ENCODE measurements around the gene SOD1. TPM values are rescaled to one million over a fixed set of nuclear protein-coding genes. Genes with fewer than 3 reads are reported as not detected.

SOD1 gene
- total and polyA plus RNA-seq, 2 of the 13 experiments (the other 11 are each of a cell fraction or from before 2014, with no cell fraction given), result 317 to 537 TPM

GRCh38 chr21:31659536-31660258 lies at the start of gene SOD1 (continued):
- TF ChIP-seq MLX (CRISPR knock-in tag; IDR thresholded peaks at IDR 0.05) (no peak), PHF21A (CRISPR knock-in tag; IDR thresholded peaks at IDR 0.05) (no peak), RFXAP (CRISPR knock-in tag; IDR thresholded peaks at IDR 0.05; ENCODE audit: borderline replicate concordance) (peak; percentile 60; the same call in 1 of the 2 replicates), ZBTB49 (CRISPR knock-in tag; IDR thresholded peaks at IDR 0.05; ENCODE audit: borderline replicate concordance) (0 out of 2 replicates have a peak, but pooled peaks have one; percentile 55), ZNF530 (CRISPR knock-in tag; IDR thresholded peaks at IDR 0.05; ENCODE audit: low read depth) (no peak; the same call in 1 of the 2 replicates), ZNF263 (CRISPR knock-in tag; IDR thresholded peaks at IDR 0.05) (no peak; the same call in 1 of the 2 replicates), NRL (CRISPR knock-in tag; IDR thresholded peaks at IDR 0.05; ENCODE audit: borderline replicate concordance) (peak; percentile 51; the same call in 1 of the 2 replicates), ZNF607 (CRISPR knock-in tag; IDR thresholded peaks at IDR 0.05; ENCODE audit: borderline replicate concordance) (0 out of 2 replicates have a peak, but pooled peaks have one; percentile 22), CHD2 (IDR thresholded peaks at IDR 0.05; ENCODE audit: low read depth, low read length) (no peak), NONO (IDR thresholded peaks at IDR 0.05) (no peak), NONO (CRISPR knock-in tag; conservative IDR thresholded peaks at IDR 0.05) (peak; percentile 88; the same call in 1 of the 2 replicates), NCOR1 (IDR thresholded peaks at IDR 0.05; ENCODE audit: borderline replicate concordance, low read length) (no peak), HNF1A (IDR thresholded peaks at IDR 0.05; ENCODE audit: low read depth) (no peak), HNF1A (CRISPR knock-in tag; IDR thresholded peaks at IDR 0.05; ENCODE audit: borderline replicate concordance) (no peak; the same call in 1 of the 2 replicates), ZNF124 (CRISPR knock-in tag; IDR thresholded peaks at IDR 0.05) (0 out of 2 replicates have a peak, but pooled peaks have one; percentile 41), ZNF678 (CRISPR knock-in tag; IDR thresholded peaks at IDR 0.05) (0 out of 2 replicates have a peak, but pooled peaks have one; percentile 56), ZNF331 (CRISPR knock-in tag; IDR thresholded peaks at IDR 0.05) (no peak; the same call in 1 of the 2 replicates), PRPF4 (IDR thresholded peaks at IDR 0.05; ENCODE audit: low read depth, low read length, poor library complexity, severe bottlenecking) (no peak), SOX5 (CRISPR knock-in tag; IDR thresholded peaks at IDR 0.05; ENCODE audit: borderline replicate concordance) (no peak), SP4 (CRISPR knock-in tag; IDR thresholded peaks at IDR 0.05) (peak; percentile 94), ZNF598 (CRISPR knock-in tag; IDR thresholded peaks at IDR 0.05; ENCODE audit: borderline replicate concordance) (no peak), ZNF619 (CRISPR knock-in tag; IDR thresholded peaks at IDR 0.05) (peak; percentile 81; the same call in 1 of the 2 replicates), KDM6A (CRISPR knock-in tag; IDR thresholded peaks at IDR 0.05; ENCODE audit: low read depth) (no peak), ZNF7 (CRISPR knock-in tag; IDR thresholded peaks at IDR 0.05) (no peak)
